Endometrium (tissue), 2 donors: Measurements from ENCODE around the gene C1orf21.

Experiments
- FAIRE-seq: peaks from 2 replicates; lab custom pipeline; 2012; peaks lifted over from hg19 to GRCh38; lab: Jason Lieb, UNC
- donor health status: control.
- donor health status: control.

The C1orf21 gene

DNA sequence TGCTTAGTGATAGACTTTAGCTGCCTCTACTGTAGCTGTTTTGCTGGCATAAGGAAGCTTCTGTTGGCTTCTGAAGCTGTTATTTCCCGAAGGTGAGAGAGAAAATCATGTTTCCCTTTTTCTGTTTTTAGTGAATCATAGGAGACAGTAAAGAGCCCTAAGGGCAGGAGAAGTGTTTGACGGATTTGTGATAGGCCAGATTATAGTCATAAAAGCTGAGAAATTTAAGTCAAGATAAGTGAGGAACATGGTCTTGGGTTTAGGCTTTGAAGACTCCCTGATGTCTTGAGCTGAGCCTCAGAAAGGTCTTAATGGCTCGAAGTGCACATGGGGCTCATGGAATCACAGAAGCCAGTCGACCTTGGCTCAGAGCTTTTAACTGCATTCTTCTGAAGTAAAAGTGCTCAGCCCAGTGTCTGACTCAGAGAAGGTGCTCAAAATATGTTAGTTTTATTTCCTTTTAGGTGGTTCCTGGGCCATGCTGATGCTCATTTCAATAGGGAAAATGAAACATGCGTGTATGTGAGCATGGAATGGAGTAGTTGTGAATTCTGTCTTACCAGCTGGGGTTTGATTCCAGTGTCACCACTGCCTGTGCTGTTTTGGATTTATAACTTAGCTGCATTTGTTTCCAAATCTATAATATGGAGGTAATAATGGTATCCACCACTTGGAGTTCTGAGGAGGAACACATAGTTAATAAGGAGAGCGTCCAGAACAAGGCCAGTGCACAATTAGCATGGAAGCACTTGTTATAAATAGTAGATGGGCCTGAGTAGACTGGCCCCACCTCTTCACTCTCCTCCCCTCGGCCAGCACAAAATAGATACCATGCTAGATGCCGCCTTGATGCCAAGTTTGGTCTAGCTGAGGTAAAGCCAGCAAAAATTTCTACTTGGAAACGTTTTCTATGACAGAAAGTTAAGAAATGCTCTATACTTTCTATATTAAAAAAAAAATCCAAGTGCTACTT lies 99.2 kb downstream of the C1orf21 start:
- FAIRE-seq: no peak

DNA sequence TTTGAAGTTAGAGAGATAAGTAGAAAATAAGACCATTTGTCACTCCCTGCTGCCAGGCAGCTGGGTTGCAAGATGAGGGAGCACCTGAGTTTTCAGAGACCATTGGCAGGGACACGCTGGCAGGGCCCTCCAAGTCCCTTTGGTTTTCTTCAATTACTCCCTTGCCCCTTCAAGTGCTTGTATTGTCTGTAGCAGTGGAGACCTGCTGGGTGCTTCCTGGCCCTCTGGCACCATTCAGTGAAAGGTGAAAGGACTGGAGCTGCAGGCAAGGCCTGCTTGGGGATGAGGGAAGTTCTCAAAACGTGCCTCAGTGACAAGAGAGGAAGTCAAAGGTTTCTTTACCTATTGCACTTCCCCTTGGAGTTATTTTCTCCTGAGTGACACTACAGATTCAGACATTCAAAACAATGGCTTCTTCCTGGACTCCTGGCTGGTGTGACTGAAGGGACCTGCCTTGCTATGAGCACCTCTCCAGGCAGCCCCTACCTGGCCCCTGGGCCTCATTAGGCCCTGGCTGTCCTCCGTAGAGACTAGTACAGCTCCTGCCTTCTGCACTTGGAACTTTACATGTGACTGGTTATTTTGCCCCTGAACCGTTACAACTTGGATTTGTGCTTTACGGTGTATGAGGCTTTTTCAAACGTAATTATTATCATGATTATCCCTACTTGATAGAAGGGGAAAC lies 100.1 kb downstream of the C1orf21 start:
- no peak for FAIRE-seq

DNA sequence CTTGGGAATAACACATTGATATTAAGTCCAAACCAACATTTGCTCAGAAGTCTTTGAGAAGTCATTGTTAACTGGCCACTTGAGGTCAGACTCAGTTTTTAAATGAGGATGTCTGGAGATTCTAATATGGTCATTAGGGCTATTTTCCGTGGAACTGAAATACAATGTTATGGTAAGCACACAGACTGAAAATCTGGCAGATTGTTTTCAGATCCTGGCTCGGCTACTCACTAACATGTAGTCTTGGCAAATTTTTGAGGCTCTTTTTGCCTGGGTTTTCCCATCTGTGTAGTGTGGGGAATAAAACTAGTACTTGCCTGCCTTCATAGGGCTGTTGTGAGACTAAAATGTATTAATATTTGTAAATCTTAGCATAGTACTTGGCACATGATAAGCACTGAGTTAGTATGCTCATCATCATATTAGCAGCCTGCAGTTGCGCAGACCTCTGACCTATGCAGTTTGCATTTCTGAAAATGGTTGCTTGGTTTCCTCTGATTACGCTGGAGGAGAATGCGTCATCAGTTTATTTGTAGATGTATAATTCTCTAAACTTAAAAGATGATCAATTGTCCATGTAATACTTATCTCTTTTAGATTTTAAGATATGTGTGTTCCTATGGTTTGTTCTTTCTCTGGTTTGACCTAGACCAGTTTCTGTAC lies 100.8 kb downstream of the C1orf21 start:
- FAIRE-seq: no peak

DNA sequence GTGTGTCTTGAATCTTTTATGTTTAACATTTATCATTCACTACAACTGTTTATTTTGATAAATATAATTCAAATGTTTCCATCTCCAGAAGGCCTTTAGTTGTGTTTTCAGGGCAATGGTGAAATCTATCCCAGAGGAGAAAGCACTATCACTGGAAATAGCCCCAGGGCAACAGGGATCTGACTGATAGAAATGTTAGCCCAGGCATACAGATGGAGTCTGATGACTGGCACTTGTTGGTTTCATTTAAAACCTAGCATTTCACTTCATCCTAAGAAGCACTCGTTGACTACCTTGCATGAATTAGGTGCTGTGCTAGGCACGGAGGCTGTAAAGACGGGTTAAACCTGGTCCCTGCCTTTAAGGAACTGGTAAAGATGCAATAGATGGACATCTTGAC lies 103.1 kb downstream of the C1orf21 start:
- no peak for FAIRE-seq

DNA sequence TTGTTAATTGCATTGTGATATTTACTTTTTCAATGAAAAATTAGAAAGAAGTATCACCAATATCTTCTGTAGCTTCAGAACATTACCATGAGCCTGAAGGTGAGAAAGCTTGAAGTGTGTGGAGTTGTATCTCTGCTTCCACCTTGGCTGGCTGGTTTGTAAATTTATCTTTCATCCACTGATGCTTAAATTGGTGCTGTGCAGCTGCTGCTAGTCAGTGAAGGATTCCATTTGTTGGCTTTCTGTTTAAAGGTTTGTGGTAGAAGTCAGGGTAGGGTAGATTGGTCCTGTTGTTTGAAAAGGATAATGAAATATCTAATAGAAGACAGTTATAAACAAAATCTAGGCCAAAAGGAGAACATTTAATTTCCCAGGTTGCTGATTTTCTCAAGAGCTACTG lies 105.7 kb downstream of the C1orf21 start:
- no peak for FAIRE-seq

DNA sequence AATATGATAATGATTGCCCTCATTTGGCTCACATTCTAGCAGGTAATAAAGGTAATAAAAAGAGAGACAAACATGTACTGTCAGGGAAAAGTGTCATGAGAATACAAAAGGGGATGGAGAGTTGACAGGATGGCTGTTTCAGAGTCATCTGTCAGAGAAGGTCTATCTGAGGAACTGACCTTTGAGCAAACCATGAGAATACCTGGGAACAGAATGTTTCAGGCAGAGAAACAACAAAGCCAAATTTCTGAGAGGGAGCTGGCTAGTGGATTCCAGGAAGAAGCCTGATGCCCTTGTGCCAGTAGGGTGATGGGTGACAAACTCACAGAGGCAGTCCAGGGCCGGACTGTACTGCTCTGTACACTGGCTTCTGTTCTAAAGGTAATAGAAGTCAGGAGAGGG lies 107.2 kb downstream of the C1orf21 start:
- FAIRE-seq: no peak

DNA sequence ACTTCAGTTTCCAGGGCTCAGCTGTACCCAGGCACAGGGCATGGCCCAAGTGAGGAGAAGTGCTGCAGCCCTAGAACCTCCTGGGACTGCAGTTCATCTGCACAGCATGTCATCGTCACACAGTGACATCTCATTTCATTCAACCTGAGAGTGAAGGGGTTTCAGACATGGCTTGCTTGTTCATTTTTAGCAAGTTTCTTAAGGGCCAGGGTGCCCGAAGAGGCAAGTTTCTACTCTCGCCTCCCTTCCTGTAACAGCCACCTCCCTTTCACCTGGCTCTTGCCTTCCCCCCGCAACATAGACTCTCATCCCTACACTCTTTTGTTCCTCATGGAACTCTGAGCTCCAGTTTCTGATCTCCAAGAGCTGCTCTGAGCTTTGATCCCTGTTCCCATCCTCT lies 108.1 kb downstream of the C1orf21 start:
- no peak for FAIRE-seq

DNA sequence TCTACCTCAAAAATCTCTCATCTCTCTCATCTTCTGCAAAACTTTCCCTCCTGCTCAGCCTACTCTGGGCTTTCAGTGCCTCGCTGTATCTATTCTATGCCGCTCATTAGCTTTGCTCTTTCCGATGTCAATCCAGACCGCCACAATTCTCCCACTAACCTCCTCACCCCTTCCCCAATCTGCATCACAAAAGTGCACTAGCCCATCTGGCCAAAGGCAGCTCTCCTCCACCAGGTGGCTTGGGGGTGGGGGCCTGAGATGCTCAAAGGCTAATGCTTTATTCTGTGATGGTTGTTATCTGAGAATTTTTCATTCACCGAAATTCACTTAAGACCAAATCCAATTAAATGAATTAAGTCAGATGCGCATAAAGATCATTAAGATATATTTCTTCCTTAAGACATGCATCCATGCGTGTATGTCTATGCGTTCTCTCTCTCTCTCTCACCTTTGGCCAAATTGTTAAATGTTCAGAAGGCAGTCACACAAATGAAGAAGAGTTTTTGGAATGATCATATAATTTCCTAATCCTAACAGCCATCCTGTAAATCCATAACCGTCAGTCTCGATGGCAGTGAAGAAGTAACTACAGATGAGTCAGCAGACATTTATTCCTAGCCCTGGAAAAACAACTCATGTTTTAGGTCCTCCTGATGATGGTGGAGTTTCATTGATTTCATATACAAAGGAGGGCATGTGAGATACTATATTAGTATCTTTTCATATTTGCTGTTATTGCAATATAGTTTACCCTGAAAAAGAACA lies 111.3 kb downstream of the C1orf21 start:
- no peak for FAIRE-seq

DNA sequence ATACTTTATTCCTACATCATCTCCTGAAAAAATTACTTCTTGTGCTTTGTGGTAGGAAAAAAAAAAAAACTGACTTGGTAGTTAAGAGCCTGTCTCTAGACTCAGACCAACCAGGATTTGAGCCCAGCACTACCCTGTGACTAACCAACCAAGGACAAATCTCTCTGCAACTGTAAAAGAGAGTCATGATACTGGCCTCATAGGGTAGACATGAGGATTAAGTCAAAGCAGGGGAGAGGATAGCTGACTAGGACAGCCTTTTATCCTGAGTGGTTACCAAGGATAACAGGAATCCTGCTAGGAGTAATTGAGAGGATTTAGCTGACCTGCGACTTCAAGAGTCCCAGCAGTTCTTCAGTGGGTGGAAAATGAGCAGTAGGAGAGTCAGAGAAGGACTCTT lies 112.8 kb downstream of the C1orf21 start:
- FAIRE-seq: no peak

DNA sequence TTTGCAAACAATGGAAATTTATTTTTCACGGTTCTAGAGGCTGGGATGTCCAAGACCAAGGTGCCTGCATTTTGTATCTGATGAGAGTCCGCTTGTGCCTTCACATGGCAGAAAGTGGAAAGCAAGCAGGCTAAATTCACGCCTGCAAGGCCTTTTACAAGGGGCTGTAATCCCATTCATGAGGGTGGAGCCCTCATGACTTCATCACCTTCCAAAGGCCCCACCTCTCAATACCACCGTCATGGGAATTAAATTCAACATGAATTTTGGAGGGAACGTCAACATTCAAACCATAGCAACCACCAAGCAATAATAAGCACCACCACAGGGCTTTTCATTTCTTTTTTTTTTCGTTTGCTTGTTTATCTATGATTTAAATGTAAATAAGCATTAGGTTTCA lies 115.3 kb downstream of the C1orf21 start:
- no peak for FAIRE-seq

DNA sequence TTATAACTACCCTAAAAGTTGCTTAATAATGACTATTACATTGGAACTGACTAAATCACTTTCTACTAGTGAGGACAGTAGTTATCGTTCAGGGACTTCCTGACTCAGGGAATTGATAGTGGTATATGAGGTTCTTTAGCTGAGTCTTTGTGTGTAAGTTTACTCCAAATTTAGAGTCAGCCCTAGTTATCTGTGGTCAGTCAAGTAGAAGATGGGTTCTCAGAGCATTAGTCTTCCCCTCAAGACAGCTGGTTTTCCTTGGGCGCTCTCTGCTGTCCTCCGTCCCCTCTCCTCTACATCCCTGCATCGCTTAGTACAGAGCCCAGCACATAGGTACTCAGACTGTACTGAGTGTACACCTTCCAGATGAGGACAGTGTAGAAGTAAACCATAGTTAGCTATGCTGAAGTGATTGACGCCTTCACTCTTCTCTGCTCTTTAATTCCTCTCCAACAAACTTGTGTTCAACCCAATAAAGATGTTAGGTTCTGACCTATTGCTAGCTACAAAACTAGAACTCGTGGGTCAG lies 116.5 kb downstream of the C1orf21 start:
- no peak for FAIRE-seq

DNA sequence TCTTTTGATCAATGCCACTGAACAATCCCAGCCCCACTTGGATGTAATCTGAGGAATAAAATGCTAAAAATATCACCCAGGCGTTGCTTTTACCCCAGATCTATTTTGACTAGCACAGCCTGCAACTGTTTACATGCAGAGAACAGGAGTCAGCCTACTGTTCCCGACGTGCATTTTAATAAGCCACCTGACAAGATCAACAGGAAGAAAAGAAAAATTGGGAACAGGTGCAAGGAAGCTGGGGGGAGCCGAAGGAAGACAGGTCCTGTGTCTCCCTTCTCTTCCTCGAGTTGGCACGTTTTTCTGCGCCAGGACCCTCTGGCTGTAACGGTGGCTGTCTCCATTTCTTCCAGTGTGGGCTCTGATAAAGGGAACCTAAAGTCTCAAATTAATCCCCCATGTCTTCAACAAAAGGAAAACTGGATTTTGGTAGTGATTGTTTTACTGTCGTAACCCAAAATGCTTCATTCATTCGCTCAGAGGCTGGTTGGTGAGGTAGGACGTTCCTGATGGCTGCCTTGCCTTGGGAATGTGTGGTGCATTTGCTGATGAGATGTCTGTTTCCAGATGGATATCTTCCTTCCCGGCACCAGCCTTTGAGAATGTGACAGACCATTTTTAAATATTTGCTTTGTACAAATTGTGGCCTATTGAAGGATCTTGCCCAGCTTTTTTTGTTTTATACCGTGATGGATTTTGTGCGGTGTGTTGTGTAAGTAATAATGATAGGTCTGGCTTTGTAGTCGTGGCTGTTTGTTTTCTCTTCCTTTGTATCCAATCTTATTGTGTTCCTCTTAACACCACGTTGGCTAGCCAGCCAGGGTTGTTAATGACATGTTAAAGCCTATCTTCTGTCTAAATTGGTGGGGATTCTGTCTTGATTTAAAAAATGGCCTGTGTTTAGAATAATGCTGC lies 117.5 kb downstream of the C1orf21 start:
- FAIRE-seq: no peak

DNA sequence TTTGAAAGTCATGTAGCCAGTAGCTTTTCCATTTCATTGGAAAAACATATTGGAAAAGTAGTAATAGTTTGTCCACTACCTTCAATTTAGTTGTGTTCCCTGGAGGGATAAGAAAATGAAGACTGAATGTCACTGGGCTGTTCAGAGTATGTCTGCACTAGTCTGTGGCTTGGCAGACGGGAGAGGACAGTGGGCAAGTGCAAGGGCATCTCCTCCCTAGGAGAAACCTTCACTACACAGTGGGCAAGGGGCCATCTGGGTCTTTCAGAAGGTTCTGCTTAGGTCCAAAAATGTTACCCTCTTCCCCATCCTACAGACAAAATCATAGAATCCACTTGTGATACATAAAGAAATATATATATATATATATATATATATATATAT lies 118.1 kb downstream of the C1orf21 start:
- no peak for FAIRE-seq

DNA sequence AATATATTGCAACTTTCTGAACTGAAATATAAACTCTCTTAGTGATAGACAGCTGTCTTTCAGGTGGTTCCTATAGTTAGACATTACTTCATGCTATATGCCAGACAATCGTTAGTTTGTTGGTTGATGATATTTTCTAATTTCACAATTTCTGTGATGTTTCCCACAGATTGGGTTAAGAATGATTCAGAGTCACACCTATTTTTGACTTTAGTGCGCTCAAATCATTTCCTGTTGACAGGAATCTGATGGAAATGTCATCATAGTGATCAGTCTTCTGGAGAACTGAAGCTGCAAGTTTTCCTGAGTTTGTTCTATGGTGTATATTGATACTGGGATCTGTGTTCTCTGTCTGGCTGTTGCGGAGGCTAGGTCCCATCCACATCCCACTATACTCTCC lies 119.7 kb downstream of the C1orf21 start:
- no peak for FAIRE-seq

DNA sequence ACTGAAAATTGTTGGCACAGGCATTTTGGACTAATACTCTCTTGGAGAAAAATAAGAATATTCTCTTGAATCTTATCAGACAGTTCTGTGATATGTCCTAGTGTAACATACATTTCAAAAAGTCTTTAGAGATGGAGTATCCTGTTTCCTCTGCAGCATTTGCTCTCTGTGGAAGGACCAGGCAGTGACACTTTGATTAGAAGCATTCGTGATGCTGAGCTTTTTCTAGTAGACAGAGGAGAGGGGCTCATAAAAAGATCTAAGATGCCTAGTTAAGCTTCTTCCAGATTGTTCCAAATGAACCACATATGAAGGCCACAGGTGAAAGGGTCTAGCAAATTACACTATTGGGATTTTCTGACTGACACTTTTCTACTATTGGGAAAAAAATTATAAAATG lies 120.3 kb downstream of the C1orf21 start:
- no peak for FAIRE-seq

DNA sequence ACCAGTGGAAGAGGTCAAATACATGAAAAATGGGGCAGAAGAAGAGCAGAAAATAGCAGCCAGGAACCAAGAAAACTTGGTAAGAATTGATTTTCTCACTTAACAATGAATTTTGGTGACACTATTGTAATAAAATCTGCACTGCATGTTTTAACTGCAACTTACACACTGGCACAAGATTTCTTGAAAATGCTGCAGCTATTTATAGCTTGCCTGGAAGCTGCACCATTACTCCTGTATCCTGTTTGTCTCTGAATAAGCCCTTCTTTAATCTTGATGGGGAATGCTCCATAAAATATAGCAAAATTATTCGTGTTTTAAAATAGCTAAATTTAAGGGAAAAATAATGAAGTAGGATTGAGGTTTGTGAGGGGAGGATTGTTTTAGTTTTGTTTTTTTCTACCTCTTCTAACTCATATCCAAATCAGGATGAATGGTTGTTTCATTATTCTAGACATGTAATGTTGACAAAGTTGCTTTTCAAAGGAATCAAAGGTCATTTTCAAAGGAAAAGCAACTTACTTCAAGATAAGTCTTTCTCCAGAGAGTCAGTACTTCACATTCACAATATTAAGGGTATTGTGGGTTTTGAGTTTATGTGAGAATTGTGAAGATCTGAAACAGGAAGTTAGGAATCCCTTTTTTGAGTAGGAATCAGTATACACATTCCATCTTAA lies 120.9 kb downstream of the C1orf21 start:
- no peak for FAIRE-seq

DNA sequence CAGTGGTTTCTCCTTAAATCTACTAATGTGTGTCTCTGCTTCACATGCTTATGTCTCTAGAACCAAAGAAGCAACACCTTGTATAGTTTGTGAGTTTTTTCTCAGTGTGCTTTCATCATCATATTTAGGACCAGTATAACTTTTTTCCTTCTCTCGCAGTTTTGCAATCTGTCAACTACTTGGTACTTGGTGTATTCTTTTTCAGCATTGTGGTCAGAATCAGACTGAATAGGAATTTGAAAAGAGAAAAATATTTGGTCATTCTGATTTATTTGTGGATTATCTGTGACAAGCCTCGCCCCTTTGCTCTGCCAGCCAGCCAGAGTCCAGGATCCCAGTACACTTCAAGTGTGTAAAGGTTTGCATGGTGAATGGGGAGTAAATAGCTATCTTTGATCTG lies 122.3 kb downstream of the C1orf21 start:
- FAIRE-seq: no peak

DNA sequence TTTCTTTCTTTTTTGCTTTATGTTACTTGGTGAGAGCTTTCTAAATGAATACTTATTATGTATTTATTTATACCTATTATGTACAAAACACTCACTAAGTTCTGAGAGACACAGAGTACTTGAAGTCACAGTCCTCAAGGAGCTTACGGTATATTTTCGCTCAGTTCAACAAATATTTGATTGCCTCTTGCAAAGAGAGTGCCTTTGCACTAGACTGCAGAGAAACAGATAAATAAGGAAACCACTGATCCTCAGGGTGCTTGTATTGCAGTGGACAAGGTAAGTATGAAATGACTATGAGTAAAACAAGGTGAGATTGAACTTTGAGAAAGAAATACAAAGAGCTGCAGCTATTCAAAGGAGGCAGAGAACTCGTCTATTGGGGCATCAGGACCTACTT lies 123.3 kb downstream of the C1orf21 start:
- no peak for FAIRE-seq

DNA sequence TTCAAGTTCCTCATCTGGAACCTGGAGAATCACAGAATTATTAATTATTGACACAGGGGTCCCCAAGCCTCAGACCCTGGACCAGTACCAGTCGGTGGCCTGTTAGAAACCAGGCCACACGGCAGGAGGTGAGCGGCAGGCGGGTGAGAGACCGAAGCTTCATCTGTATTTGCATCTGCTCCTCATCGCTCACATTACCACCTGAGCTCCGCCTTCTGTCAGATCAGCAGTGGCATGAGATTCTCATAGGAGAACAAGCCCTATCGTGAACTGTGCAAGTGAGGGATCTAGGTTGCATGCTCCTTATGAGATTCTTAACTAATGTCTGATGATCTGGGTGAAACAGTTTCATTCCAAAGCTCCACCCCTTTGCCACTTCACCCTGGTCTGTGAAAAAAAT lies 125.9 kb downstream of the C1orf21 start:
- FAIRE-seq: no peak

DNA sequence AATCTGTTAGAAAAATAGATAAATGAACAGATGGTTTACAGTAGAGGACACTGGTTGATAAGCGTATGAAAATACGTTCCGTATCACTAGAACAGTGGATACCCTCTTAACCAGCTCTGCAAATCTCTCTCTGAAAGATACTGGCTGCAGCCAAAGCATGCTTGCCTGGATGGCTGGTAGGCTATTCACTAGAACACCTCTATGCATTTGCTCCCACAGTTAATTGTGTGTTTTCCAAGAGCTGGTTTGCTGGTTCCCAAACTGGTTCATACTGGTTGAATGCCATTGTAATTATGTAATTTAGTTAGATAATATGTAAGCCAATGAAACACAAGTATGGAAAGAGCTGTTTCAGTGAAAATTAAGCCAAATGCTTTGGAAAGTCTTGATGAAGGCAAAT lies 126.6 kb downstream of the C1orf21 start:
- no peak for FAIRE-seq
